DMS 273 (cell line): Measurements from ENCODE around the gene GALNT1.
A peak's percentile ranks its signal among the peaks of the same experiment; 100 is the strongest.

Experiments used
- DNase-seq: peaks from one replicate; lab custom pipeline; 2025; ENCODE audit not compliant: unreplicated experiment; lab: John Stamatoyannopoulos, UW

GALNT1 gene

DNA sequence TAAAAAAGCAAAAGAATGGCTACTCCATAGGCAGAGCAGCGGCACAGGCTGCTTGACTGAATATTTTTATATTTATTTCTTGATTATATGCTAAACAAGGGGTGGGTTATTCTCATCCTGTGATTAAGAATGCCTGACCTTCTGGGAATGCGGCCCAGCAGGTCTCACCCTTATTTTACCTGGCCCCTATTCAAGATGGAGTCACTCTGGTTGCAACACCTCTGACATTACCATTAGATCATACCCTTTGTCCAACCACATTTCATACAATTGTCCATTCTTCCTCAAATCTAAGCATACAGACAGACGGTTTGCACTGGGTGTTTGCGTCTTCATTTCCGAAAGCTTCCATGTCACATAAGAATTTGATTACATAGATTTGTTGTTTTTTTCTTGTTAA, 168.2 kb downstream of the GALNT1 start:
- no peak for DNase-seq

DNA sequence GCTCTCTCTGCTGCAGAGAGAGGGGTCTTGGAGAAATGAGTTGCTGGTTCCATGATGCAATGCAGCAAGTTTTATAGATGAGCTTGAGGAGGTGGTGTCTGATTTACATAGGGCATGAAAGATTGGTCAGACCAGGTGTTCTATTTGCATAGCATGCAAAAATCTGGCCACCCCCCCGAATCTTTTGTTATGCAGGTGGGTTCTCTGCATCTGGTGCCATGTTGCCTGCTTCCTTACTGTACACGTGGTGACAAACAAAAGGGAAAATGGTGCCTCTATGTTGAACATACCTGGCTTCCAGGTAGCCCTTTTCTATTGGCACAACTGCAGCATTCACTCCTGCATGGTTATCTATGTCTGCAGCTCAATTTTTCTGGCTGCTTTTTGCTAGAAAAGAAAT, 169.4 kb downstream of the GALNT1 start:
- no peak for DNase-seq

DNA sequence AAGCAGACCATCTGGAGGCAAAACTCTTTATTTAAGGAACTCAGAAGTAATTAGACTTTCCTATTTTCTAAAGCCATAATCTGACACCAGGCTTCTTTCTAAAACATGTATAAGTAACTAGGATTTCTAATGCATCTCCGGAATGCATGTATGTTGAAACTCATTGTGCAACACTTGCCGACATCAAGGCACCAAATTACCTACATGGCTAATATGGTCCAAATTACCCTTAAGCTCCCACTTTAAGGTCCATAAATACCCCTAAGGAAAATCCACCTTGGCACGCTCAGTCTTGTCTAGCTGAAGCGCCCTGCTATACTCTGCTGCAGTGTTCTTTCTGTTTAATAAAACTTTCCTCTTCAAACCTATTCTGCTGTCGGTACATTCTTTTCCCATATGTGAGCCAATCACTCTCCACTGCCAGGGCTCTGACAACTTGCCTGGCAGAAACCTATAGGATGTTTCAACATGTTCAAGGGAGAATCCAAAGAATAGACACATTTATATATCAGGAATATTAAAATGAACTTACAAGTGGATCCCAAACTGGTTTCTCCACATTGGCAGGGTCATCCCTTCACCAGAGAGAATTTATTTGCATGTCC, 171.9 kb downstream of the GALNT1 start:
- no peak for DNase-seq

DNA sequence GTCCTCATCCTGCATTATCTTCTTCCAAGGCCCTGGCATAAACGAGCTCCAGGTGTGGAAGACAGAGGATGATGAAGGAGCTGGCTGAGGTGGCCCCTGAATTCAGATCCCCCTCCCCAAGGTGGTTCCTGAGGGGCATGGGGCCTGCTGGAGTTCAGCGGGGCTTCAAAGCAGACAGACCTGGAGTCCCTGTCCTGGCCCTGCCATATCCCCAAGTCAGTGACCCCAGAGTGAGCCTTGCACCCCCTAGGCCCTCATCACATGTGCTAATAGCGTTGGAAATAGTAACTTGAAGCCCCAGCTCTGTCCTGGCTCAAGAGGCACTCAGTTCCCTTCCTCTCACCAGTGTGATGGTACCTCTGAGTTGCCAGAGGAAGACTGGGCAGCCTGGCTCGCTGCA, 172.9 kb downstream of the GALNT1 start:
- no peak for DNase-seq

DNA sequence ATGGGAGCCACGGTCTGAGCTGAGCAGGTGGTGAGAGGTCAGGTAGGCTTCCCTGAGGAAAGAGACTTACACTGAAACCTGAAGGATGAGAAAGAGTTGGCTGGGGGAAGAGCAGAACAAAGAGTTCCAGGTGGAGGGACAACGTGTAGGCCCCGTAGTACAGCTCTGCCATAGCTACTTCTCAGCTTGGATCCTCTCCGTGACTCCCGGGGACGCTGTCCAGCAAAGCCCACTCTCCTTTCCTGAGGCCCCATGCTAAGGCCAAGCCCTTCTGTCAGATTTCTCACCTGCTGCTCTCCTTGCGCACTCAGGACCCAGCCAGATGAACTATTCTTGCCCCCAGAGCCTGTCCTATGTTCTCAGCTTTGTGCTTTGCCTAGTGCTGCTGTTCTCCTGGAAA, 173.8 kb downstream of the GALNT1 start:
- no peak for DNase-seq

DNA sequence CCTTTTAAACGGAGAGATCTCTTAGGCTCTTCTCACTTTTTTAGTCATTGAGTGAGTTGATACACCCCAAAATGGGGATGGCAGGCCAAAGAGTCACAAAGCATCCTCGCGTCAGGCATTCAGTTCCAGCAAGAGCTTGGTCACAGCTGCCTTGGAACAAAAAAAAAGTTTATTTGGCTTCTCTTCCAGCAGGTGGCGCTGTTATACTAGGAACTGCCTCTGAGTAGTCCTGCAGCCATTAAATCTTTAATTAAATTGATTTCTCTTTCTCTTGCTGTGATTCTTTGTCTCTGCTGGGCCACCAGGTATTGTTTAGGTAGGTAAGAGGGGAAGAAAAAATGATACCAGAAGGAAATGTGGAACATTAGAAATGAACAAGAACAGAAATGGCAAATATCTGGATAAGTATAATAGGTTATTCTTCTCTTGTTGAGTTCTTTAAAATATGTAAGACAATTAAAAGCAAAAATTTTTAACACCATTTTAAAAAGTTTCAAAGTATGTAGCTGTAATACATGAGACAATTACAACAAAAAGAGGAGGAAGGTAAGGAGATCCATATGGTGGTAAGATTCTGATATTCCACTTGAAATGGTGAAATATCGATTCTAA, 175.1 kb downstream of the GALNT1 start:
- peak; percentile 79 for DNase-seq
